Effector CD4-positive, alpha-beta T cell (primary cell): ENCODE measurements around the gene SELENOO.

ENCODE experiments used
- DNase-seq: peaks from one replicate; pipeline ENCODE4 v3.0.0-alpha.2; 2020

SELENOO gene

DNA sequence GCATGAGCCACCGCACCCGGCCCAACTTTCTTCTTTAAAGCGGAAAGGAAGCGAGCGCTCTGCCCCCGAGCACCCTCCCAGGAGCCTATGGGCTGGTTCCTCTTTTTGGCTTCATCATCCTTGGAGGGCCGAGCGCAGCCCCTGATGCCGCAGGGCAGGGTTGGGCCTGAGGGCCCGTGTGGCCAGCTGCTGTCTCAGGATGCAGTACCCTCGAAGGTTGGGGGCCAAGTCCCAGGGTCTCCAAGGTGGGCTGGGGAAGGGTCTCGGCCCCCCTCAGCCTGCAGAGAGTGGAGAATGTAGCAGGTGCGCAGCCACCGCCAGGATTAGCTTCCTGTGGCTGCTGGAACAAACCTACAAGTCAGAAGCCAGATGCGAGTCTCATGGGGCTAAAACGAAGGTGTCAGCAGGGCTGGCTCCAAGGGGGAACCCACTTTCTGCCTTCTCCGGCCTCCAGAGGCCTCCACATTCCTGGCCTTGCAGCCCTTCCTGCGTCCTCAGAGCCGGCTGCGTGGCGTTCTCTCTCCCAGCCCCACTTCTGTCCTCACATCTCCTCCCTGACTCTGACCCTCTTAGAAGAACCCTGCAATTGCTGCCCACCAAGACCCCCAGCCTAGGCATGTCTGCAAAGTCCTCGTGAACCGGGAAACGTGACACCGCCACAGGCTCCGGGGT, 27.4 kb upstream of the SELENOO start:
- DNase-seq: no peak

DNA sequence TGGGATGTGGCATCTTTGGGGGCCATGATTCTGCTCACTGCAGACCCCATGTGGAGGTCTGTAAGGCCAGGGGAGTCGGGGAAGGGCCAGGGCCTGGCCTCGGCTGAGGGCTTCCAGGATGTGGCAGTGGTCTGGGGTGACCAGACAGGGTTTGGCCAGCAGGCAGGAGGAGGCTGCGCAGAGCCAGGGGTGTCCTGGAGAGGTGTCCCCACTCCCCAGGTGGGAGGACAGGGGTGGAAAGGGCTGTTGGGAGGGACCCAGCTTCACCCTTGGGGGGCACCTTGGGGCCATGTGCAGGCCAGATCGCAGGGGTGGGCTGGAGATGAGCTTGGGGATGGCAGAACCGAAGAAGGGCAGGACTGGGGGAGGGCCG, 26.8 kb upstream of the SELENOO start:
- no peak for DNase-seq

DNA sequence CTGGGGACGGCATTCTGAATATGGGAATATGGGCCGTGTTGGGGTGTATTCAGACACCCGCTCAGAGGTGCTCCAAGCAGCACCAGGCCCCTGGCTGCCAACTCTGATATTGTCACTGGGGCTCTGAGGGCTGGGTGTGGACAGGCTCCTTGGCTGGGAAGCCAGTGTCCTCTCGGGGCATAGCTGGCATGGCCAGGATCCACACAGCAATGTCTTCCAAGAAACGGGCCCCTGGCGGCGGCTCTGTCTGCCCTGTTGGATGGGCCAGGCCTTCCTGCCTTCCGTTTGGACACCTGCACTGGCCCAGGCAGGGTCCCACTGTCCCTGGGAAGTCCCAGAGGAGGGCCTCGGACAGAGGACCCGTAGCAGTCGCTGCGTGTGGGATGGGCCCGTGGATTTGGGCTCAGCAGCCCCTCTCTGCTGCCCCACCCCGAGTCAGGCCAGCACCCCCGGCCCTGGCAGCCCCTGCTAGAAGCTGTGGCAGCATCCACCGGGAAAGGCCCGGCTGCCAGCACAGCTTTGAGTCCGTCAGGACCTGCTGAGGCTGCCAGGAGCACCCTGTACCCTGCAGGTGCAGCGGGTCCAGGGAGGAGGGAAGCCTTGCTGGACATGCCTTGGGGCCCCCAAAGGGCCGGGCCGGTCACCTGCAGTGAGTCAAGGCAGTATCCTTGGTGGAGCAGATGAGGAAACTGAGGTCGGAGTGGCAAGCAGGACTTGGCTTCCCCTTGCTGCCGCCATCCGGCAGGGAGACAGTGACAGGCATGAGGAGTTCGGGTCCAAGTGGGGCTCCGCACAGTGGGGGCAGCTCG, 26.2 kb upstream of the SELENOO start:
- no peak for DNase-seq

DNA sequence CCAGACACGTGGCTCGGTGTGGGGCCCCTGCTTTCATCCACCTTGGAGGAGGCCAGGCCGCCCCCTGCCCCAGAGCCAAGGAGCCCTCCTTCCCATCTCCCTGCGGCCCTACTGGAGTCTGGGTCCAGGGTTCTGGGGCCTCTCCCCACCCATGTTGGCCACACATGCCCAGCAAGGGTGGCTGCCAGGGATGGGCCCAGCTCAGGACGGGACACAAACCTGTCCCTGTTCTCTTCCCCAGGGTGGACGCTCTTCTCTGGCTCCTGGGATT, 25.7 kb upstream of the SELENOO start:
- DNase-seq: no peak

DNA sequence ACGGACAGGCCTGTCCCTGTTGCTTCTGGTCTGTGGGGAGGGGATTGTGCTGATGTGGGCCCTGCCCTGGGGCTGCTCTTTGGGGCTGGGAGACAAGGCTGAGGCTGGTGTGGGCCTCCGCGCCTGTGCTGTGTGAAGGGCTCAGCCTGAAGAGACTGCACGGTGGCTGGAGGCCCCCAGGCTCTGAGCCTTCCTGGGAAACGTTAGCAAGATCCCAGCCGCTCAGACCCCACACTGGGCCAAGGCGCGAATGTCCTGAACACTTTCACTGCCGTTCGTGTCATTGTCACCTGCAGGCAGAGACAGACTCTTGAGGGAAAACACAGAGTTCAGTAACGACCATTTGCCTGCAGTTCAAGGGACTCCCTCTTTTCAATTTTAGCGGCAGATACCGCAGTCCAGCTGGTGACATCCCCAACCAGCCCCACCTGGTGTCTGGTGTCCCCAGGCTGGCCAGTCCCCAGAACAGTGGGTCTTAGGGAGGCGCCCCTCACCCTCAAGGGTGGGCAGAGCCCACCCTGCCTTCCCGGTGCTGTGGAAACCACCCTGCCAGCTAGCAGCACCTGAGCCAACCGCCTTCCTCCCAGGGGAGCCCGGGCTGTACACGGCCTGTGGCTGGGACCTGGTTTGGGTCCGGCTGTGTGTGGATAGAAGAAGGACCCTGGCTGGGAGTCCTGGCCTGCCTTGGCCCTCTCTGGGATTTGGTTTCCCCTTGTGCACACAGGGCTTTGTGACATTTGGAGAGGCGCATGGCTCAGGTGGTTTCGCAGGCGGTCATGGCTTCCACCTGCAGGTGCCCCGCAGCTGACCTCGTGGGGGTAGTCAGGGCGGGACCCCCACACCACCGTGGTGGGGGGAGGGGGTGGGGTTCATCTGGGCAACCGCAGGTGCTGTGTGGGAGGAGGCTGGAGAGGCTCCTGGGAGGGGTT, 24.6 kb upstream of the SELENOO start:
- no peak for DNase-seq

DNA sequence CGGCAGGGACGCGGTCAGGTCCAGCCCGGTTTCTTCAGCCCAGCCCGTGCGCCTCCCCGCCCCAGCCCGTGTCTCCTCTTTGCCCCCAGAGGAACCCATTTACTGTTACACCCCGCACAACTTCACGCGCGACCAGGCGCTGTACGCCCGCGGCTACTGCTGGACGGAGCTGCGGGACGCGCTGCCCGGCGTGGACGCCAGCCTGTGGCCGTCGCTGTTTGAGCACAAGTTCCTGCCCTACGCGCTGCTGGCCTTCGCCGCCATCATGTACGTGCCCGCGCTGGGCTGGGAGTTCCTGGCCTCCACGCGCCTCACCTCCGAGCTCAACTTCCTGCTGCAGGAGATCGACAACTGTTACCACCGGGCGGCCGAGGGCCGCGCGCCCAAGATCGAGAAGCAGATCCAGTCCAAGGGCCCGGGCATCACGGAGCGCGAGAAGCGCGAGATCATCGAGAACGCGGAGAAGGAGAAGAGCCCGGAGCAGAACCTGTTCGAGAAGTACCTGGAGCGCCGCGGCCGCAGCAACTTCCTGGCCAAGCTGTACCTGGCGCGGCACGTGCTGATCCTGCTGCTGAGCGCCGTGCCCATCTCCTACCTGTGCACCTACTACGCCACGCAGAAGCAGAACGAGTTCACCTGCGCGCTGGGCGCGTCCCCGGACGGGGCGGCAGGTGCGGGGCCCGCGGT, 23.8 kb upstream of the SELENOO start:
- DNase-seq: no peak

DNA sequence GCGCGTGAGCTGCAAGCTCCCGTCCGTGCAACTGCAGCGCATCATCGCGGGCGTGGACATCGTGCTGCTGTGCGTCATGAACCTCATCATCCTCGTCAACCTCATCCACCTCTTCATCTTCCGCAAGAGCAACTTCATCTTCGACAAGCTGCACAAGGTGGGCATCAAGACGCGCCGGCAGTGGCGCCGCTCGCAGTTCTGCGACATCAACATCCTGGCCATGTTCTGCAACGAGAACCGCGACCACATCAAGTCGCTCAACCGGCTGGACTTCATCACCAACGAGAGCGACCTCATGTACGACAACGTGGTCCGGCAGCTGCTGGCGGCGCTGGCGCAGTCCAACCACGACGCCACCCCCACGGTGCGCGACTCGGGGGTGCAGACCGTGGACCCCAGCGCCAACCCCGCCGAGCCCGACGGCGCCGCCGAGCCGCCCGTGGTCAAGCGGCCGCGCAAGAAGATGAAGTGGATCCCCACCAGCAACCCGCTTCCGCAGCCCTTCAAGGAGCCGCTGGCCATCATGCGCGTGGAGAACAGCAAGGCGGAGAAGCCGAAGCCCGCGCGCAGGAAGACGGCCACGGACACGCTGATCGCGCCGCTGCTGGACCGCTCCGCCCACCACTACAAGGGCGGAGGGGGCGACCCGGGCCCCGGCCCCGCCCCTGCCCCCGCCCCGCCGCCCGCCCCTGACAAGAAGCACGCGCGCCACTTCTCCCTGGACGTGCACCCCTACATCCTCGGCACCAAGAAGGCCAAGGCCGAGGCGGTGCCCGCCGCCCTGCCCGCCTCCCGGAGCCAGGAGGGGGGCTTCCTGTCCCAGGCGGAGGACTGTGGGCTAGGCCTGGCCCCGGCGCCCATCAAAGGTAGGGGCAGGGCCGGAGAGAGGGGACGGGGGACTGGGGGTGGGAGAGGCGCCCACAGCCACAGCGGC, 23.0 kb upstream of the SELENOO start:
- no peak for DNase-seq

DNA sequence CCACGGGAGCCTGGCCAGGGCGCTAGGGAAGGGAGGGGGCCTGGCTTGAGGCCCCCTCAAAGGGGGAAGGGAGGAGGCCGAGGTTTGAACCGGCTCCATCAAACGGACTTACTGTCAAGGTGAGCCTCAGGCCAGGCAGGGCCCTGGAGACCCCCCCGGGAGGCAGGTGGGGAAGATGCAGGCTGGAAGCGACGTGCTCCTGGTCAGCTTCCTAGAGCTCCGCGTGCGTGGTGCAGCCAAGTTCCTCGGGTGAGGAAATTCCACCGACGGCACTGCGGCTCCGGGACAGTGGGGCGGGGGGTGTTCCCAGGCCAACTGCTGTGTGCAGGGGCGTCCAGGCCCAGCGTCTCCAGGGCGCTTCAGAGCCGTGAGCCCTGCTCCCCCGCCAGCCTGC, 22.3 kb upstream of the SELENOO start:
- no peak for DNase-seq

DNA sequence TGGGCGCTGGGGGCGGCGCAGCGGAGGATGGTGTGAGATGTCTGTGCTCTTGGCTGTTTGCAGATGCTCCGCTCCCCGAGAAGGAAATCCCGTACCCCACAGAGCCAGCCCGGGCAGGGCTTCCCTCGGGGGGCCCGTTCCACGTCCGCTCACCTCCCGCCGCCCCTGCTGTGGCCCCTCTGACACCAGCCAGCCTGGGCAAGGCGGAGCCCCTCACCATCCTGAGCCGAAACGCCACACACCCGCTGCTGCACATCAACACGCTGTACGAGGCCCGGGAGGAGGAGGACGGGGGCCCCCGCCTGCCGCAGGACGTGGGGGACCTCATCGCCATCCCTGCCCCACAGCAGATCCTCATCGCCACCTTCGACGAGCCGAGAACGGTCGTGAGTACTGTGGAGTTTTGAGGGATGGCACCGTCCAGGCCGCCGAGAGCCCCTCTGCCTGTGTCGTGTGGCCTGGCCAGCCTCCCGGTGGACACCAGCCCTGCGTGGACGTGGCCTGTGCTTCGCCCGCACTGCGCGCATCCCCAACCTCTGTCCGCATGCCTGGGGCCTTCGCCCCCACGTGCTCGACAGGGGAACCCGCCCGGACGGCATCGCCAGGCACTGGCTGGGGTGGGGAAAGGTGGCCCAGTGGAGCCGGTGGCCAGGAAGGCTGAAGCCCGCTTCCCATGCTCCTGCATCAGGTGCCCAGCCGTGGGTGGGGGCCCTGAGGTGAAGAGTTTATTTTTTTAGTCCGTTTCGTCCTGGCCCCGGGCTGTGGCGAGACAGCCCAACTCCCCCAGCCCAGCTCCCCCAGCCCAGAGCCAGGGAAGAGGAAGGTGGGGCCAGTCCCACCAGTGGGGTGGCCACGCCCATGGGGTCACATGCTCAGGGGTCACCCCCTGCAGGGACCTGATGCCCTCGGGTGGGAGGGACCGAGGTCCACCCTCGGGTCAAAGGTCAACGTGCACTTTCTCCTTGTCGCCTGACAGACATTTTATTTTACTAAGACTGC, 21.6 kb upstream of the SELENOO start:
- DNase-seq: no peak

DNA sequence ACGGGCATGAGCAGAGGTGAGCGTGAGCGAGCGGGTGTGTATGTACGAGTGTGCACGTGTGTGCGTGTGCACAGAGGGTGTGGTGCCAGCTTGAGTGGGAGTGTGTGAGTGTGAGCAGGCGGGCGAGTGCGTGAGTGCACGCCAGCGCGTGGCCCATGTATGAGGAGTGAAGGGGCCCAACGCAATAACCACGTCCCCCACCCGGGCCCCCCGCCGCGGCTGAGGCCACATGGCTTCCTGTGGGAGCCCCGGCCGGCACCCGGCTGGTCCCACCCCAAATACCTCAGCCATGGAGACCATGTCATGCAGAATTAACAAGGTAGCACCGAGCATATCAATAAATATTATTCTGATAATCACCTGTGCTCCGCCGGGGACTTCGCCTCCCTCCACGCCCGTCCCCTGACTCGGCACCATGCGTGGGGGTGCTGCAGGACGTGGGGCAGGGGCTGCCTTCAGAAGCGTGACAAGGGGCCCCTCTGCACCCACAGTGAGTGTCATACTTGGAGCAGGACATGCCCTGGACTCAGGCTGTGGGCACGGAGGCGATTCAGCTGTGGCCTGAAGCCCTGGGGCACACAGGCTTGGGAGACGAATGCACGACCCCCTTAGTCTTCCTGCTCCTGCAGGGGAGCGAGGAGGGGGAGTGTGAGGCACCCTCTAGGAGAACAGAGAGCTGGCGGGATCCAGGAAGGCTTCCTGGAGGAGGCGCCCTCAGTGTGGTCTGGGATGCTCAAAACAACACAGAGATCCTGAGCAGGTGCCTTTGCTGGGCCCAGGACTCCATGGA, 20.7 kb upstream of the SELENOO start:
- DNase-seq: no peak

DNA sequence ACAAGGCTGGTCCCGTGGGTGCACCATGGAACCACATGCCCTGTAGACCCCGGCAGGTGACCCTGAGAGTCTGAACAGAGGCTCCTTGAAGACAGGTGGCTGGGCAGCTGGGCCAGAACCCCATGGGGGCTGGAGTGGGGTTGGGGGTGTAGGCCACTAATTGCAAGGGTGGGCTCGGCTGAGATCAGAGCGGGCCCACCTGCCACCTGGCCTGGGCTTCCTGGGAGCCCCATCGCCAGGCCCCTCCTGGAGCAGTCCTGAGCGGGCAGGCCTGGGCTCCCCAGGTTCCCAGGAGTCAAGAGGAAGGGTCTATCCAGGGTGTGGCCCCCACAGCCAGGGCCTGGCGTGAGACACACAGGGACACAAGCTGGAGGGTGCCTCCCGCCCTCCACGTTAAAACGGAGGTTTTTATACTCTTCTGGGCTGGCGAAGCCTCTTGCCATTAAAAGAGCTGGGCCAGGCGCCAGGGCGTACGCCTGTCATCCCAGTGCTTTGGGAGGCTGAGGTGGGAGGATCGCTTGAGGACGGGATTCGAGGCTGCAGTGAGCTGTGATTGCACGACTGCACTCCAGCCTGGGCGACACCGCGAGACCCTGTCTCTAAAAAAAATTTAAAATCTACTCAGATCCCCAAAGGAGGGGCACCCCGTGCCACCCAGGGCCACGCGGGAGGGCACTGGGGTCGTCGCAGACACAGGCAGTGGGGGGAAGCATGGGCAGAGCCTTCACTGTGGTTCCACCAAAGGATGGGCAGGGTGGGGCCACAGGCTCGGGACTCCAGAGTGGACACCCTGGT, 19.9 kb upstream of the SELENOO start:
- DNase-seq: no peak

DNA sequence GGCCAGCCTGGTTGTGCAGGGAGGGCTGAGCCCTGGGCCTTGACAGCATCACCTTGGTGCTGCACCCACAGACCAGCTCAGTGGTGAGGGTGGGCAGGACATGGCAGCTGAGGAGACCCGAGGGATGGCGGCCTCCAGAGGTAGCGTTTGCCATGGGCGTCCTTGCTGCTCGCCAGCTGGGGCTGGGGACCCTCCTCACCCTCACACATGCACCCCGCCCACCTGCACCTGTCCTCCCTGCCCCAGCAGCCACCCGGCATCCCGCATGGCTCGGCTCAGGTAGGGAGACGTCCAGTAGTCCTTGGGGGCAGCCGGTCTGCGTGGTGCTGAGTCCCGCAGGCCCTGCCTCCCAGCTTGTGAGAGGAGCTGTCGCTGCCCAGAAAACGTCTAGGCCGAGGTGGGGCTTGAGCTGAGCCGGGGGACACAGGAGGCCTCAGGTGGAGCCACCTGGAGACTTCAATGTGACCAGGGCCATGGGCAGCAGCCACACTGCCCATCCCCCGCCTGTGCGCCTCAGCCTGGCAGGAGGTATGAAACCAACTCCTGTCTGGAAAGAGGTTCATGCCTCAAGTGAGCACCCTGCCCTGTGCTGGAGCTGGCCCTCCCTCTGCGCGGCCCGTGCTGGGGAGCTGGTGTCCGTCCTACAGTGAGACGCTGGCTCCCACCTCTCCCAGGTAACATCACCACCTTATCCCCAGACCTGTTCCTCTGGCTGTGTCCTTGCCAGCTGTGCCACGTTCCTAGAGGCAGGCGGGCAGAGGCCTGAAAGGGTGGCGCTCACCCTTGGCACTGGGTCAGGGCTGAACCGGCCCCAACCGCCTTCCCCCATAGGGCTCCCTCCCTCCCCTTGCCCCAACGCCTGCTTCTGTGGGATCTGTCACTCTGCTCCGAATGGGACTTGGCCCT, 18.4 kb upstream of the SELENOO start:
- DNase-seq: no peak

DNA sequence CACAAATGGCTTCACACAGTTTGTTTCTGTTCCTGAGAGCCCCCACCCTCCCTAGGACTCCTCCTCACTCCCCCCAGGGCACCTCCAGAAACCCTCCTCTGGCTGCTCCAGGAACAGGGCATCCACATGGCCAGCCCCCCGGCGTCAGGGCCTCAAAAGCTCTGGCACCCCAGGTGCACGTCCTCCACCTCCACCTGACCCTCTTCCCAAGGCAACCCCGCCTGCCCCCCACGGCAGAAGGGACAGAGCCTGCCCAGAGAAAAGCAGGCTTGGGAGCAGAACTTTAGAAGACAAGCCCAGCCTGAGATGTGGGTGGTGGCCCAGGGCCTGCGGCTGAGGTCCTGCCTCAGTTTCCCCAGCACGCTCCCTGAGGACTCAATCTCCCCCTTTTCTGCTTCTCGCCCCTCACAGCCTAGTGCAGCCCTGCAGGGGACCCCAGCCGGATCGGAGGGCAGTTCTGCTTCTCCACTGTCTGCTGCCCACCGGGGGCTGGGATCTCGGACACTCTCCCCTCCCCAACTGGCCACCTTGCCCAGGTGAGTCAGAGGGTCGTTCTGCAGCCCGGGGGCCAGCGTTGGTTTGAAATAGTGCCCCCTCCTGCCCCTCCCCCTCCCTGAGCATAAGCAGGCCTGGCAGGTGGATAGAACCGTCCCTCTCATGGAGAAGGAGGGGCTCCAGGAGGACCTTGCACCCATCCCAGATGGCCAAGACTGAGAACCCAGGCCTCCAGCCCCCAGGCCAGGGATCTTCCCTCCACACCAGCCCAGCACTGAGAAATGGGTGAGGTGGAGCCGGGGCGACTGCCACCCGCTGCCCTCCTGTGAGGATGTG, 17.5 kb upstream of the SELENOO start:
- DNase-seq: no peak

DNA sequence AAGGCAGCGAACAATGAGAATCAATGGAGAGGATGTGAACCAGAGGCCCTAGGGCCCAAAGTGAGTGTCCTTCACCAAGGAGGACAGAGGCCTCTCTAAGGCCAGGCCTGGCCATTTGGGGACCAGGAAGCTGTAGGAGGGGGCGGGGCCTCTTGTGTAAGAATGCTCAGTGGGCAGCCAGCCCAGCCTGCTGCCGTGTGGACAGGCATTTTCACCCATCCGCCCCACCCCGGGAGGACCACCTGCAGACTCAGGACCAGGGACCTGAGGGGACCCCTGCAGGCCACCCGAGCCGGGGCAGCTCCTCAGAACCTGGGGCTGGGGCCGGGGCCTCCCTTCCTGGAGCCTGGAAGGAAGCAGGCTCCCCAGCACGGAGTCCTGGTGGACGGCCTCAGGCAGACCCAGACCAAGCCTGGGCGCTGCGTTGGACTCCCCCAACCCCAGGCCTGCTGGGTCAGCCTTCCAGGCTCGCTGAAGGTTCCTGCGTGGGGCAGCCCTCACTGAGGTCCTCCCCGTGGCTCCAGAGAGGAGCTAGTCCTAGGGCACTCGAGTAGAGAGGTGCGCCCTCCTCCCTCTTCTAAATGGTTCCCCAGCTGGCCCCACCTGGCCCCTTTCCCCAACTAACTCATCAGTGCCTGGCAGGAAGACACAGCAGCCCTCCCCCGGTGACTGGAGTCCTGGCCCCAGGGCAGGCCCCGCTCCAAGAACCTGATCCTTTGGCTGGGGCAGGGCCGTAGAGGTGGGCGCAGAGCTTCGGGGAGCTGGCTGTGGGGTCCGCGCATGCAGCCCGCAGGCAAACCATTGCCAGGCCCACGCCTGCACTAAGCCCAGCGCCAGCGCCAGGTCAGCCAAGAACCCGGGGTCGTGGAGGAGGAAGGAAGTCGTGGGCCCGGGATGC, 16.6 kb upstream of the SELENOO start:
- no peak for DNase-seq

DNA sequence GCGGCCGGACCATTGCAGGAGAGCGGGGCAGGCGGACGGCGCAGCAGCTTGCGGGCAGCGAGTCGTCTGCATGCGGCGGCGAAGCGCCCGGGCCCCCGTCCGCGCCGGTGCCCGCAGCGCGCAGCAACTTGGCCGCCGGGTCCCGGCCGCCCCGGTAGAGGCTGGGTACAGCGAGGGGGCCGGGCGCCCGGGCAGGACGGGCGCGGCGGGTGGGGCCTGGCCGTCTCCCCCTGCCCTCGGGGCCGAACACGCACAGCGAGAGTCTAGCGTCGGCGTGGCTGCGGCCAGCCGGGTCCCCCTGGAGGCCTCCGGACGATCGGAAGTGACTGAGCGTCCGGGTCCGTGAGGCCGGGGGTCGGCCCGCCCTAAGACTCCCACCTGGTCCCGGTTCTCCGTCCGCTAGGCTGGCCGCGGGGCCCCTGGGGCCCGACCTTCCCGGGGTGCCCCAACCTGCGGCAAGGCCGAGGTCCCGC, 15.9 kb upstream of the SELENOO start:
- DNase-seq: no peak
